ENCODE results near the gene MTMR2. TPM values are rescaled to one million over a fixed set of nuclear protein-coding genes. Genes with fewer than 3 reads are reported as not detected.

Gene MTMR2
- total and polyA plus RNA-seq, 12 donors = 7.8 to 23.1 (median 20.0) TPM

- no peak for TF ChIP-seq CTCF (IDR thresholded peaks at IDR 0.05)
- DNase-seq (no peak), ATAC-seq (no peak)
- H3K36me3 ChIP-seq = no peaks in the 10 kb centered on the region
- intact Hi-C loops (cut with DNase I) = loop anchor here in 1 of 10 donors (2.0 kb wide), 1 partner anchor 34 kb away; no protein-coding TSS in a partner anchor
- H3K27ac ChIP-seq = no peak overlapping the region
- peaks cover 0 to 25% (median 5%) of the 10 kb centered on the region in 11 donors for H3K9me3 ChIP-seq
- WGBS, 2 donors = 73 to 82% methylated on average over 1 of the region's 1 CpG
- H3K4me1 ChIP-seq = peaks cover 0 to 6% (median 0%) of the 10 kb centered on the region in 9 donors
- H3K27me3 ChIP-seq = no peaks in the 10 kb centered on the region
- no peak overlapping the region for H3K4me3 ChIP-seq
These were observed 7.0 kb upstream of the MTMR2 start for GRCh38 chr11:95930948-95931347.

GRCh38 chr11:95926726-95927125, 2.8 kb upstream of the MTMR2 start:
- intact Hi-C loops (cut with DNase I) = loop anchor here in 2 of 10 donors (5.0 to 10.0 kb wide), 2 partner anchors 76 to 418 kb away; partner anchors contain the start of gene MAML2 (in 1 of the 2)
- ATAC-seq = no peak

GRCh38 chr11:95925011-95925410, 1.1 kb upstream of the MTMR2 start:
- 73 to 80% methylated on average over 5 of the region's 5 CpGs for WGBS, 2 donors
- H3K9me3 ChIP-seq = no peaks in the 10 kb centered on the region
- H3K27me3 ChIP-seq = no peaks in the 10 kb centered on the region
- H3K27ac ChIP-seq = peak overlapping the region in 8 of 10 donors; percentile 89 to 98 (median 95)
- DNase-seq (no peak), ATAC-seq (no peak)
- intact Hi-C loops (cut with DNase I) = loop anchor here in 2 of 10 donors (5.0 to 10.0 kb wide), 2 partner anchors 77 to 420 kb away; partner anchors contain the start of gene MAML2 (in 1 of the 2)
- no peaks in the 10 kb centered on the region for H3K36me3 ChIP-seq
- peak overlapping the region in 8 of 10 donors; percentile 74 to 96 (median 84) for H3K4me3 ChIP-seq
- peaks cover 0 to 42% (median 29%) of the 10 kb centered on the region in 9 donors for H3K4me1 ChIP-seq
- TF ChIP-seq CTCF (IDR thresholded peaks at IDR 0.05) = no peak

More at GRCh38 chr11:95926726-95927125, 2.8 kb upstream of the MTMR2 start:
- no peak for TF ChIP-seq CTCF (IDR thresholded peaks at IDR 0.05)
- no peaks in the 10 kb centered on the region for H3K27me3 ChIP-seq
- H3K4me1 ChIP-seq = peaks cover 0 to 30% (median 25%) of the 10 kb centered on the region in 9 donors
- no peak overlapping the region for H3K4me3 ChIP-seq
- H3K9me3 ChIP-seq = peaks cover 0 to 14% (median 5%) of the 10 kb centered on the region in 11 donors
- no peak overlapping the region for H3K27ac ChIP-seq
- no peaks in the 10 kb centered on the region for H3K36me3 ChIP-seq
- 50 to 53% methylated on average over 1 of the region's 1 CpG for WGBS, 2 donors
- no peak for DNase-seq

GRCh38 chr11:95924414-95924760, 480 bp upstream of the MTMR2 start:
- intact Hi-C loops (cut with DNase I) = loop anchor here in 4 of 10 donors (5.0 to 10.0 kb wide), 4 partner anchors 68 to 420 kb away; partner anchors contain the start of genes MAML2 (in 3 of the 4) and CEP57 (in 1 of the 4)
- peaks cover 0 to 42% (median 29%) of the 10 kb centered on the region in 9 donors for H3K4me1 ChIP-seq
- WGBS, 2 donors = 1 to 2% methylated on average over 4 of the region's 4 CpGs
- ATAC-seq (peak; percentile 17 to 58 (median 49)), DNase-seq (no peak)
- H3K9me3 ChIP-seq = no peaks in the 10 kb centered on the region
- no peaks in the 10 kb centered on the region for H3K27me3 ChIP-seq
- H3K4me3 ChIP-seq = peak overlapping the region; percentile 63 to 96 (median 84)
- H3K36me3 ChIP-seq = no peaks in the 10 kb centered on the region
- no peak for TF ChIP-seq CTCF (IDR thresholded peaks at IDR 0.05)
- H3K27ac ChIP-seq = peak overlapping the region; percentile 86 to 98 (median 94)
